OCI-LY1 (cell line): ENCODE data around the gene ACAN.

ENCODE experiments used
- H2AFZ ChIP-seq: fragments of 200-600 bp; sonication (generic), shearing (Covaris generic); 2 replicates; pipeline ENCODE4 v1.6.0; 2014; ENCODE audit warnings: antibody characterized with exemption, mild to moderate bottlenecking, low read length
- H3F3A ChIP-seq: fragments of 200-600 bp; sonication (generic), shearing (Covaris generic); 2 replicates; pipeline ENCODE4 v1.6.0; 2014; ENCODE audit warnings: mild to moderate bottlenecking, antibody characterized with exemption, low read length, moderate library complexity; ENCODE audit not compliant: insufficient read depth
- H3K27ac ChIP-seq: fragments of 200-600 bp; sonication (generic); 2 replicates; pipeline ENCODE4 v1.5.1; 2014; ENCODE audit warnings: low read length, mixed run types, mild to moderate bottlenecking, low read depth; ENCODE audit not compliant: poor library complexity, severe bottlenecking
- H3K27me3 ChIP-seq: fragments of 200-600 bp; sonication (generic); 2 replicates; pipeline ENCODE4 v1.6.0; 2014; ENCODE audit warnings: antibody characterized with exemption, mild to moderate bottlenecking, low read length, moderate library complexity; ENCODE audit not compliant: insufficient read depth
- H3K36me3 ChIP-seq: fragments of 200-600 bp; sonication (generic); 2 replicates; pipeline ENCODE4 v1.6.1; 2014; ENCODE audit warnings: mild to moderate bottlenecking, antibody characterized with exemption, low read length, moderate library complexity, mixed read lengths; ENCODE audit not compliant: insufficient read depth
- H3K4me1 ChIP-seq: fragments of 200-600 bp; sonication (generic); 2 replicates; pipeline ENCODE4 v1.5.1; 2014; ENCODE audit warnings: mild to moderate bottlenecking, low read length, moderate library complexity; ENCODE audit not compliant: insufficient read depth, severe bottlenecking
- H3K4me2 ChIP-seq: fragments of 200-600 bp; sonication (generic), shearing (Covaris generic); 2 replicates; pipeline ENCODE4 v1.6.1; 2014; ENCODE audit warnings: low read length
- H3K4me3 ChIP-seq: fragments of 200-600 bp; sonication (generic); 2 replicates; pipeline ENCODE4 v1.5.1; 2014; ENCODE audit warnings: low read length, low read depth, mild to moderate bottlenecking, mixed read lengths; ENCODE audit not compliant: poor library complexity, severe bottlenecking
- H3K79me2 ChIP-seq: fragments of 200-600 bp; shearing (Covaris generic); 2 replicates; pipeline ENCODE4 v1.6.1; 2016; ENCODE audit warnings: mixed run types, low read length, mixed read lengths; ENCODE audit not compliant: insufficient read depth
- H3K9ac ChIP-seq: fragments of 200-600 bp; sonication (generic), shearing (Covaris generic); 2 replicates; pipeline ENCODE4 v1.6.1; 2014; ENCODE audit warnings: mild to moderate bottlenecking, low read length, mixed read lengths
- H3K9me2 ChIP-seq: fragments of 200-600 bp; sonication (generic), shearing (Covaris generic); 2 replicates; pipeline ENCODE4 v1.6.1; 2014; ENCODE audit warnings: low read depth, mild to moderate bottlenecking, low read length, mixed read lengths
- H3K9me3 ChIP-seq: fragments of 200-600 bp; shearing (Covaris generic); 2 replicates; pipeline ENCODE4 v1.6.1; 2014; ENCODE audit warnings: low read length, mixed read lengths
- H4K20me1 ChIP-seq: fragments of 200-600 bp; sonication (generic), shearing (Covaris generic); 2 replicates; pipeline ENCODE4 v1.6.0; 2016; ENCODE audit warnings: mild to moderate bottlenecking, low read length; ENCODE audit not compliant: insufficient read depth
- CTCF ChIP-seq: fragments of 200-600 bp; sonication (generic), shearing (Covaris generic); IDR thresholded peaks from 2 replicates; pipeline ENCODE4 v1.5.1; 2017; ENCODE audit warnings: mild to moderate bottlenecking, antibody characterized with exemption, low read length, moderate library complexity, mixed read lengths
- EZH2 ChIP-seq: fragments of 200-600 bp; sonication (generic), shearing (Covaris generic); IDR thresholded peaks from 2 replicates; pipeline ENCODE4 v1.8.0; 2017; ENCODE audit warnings: borderline replicate concordance, mixed run types, mild to moderate bottlenecking, antibody characterized with exemption, low read length, moderate library complexity, mixed read lengths

Gene ACAN

GRCh38 chr15:88788036-88788435 lies 15.2 kb upstream of the ACAN start:
- Histone ChIP-seq H4K20me1 (no peaks in the 10 kb centered on the region), H2AFZ (no peak overlapping the region), H3K27me3 (0 out of 2 replicates have a peak, but pooled peaks cover 3% of the 10 kb centered on the region), H3K36me3 (no peaks in the 10 kb centered on the region), H3K4me1 (no peaks in the 10 kb centered on the region), H3K4me2 (no peak overlapping the region), H3K9me3 (no peaks in the 10 kb centered on the region), H3F3A (no peaks in the 10 kb centered on the region), H3K4me3 (no peak overlapping the region), H3K9ac (no peak overlapping the region), H3K79me2 (no peaks in the 10 kb centered on the region), H3K27ac (no peak overlapping the region), H3K9me2 (no peaks in the 10 kb centered on the region)
- no peak for TF ChIP-seq CTCF

DNA sequence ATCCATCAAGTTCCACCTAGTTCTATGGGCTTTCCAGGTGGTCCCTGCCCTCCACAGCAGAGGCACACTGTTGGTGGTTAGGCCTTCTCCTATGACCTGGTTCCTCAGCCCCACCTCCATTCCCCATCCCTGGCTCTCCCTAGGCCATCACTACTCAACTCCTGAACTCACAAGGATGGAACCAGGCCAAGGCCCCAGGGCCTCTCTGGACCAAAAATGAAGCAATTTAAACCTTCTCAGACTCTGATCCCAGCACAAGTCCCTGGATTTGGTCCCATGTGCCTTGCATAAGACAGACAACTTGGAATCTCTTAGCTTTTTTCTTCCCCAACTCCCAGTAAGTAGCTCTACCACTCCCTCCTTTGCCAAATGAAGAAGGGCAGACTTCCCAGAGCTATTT lies 14.4 kb upstream of the ACAN start:
- H3K4me2 ChIP-seq = no peak overlapping the region
- TF ChIP-seq EZH2 = no peak
- TF ChIP-seq CTCF = no peak
- H3F3A ChIP-seq = no peaks in the 10 kb centered on the region
- no peaks in the 10 kb centered on the region for H4K20me1 ChIP-seq
- H3K4me1 ChIP-seq = no peaks in the 10 kb centered on the region
- no peak overlapping the region for H3K4me3 ChIP-seq
- H3K9ac ChIP-seq = no peak overlapping the region
- H2AFZ ChIP-seq = no peak overlapping the region
- no peaks in the 10 kb centered on the region for H3K79me2 ChIP-seq
- no peaks in the 10 kb centered on the region for H3K36me3 ChIP-seq
- no peaks in the 10 kb centered on the region for H3K9me2 ChIP-seq
- H3K27ac ChIP-seq = no peak overlapping the region
- no peaks in the 10 kb centered on the region for H3K9me3 ChIP-seq
- H3K27me3 ChIP-seq = 0 out of 2 replicates have a peak, but pooled peaks cover 3% of the 10 kb centered on the region

DNA sequence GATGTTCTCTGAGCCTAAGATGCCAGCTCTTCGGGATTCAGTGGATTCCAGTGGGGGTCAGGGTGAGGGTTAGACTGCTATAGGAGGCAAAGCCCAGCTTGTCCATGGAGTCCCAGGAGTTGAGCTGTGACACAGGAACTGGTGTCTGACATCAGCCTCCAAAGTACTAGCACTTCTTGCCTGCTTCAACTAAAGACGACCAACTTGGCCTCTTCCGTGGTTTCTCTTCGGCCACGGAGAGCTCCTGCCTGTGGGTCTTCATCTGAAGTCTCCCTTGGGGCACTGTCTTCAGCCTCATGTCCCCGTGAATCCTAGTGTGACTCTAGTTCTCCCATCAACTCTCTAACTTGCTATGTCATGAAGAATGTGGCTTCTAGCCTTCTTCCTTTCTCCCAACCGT lies 12.8 kb upstream of the ACAN start:
- H3K36me3 ChIP-seq = no peaks in the 10 kb centered on the region
- no peaks in the 10 kb centered on the region for H3K9me2 ChIP-seq
- no peaks in the 10 kb centered on the region for H4K20me1 ChIP-seq
- no peaks in the 10 kb centered on the region for H3K79me2 ChIP-seq
- no peak overlapping the region for H3K9ac ChIP-seq
- H3K27ac ChIP-seq = no peak overlapping the region
- H3F3A ChIP-seq = no peaks in the 10 kb centered on the region
- H3K4me3 ChIP-seq = no peak overlapping the region
- no peaks in the 10 kb centered on the region for H3K9me3 ChIP-seq
- 0 out of 2 replicates have a peak, but pooled peaks cover 3% of the 10 kb centered on the region for H3K27me3 ChIP-seq
- no peak overlapping the region for H2AFZ ChIP-seq
- no peaks in the 10 kb centered on the region for H3K4me1 ChIP-seq
- H3K4me2 ChIP-seq = no peak overlapping the region
- TF ChIP-seq EZH2 (no peak), CTCF (no peak)
